Calu3 (cell line): ENCODE data around the gene ZBTB7B. TPM values are rescaled to one million over a fixed set of nuclear protein-coding genes. Genes with fewer than 3 reads are reported as not detected.

Experiments
- BruUV-seq: library from RNA; stranded (reverse); fragments of 400-500 nt; replicated peaks from 2 replicates; lab custom pipeline; 2021; lab: Mats Ljungman, UMichigan
- CTCF ChIA-PET: fragments of 300-600 bp; sonication (Branson Sonifier 250); formaldehyde crosslinking; loops from one replicate; lab custom pipeline; 2022; ENCODE audit warnings: antibody characterized with exemption; lab: Charles Lee
- DNase-seq: peaks from one replicate; pipeline ENCODE4 v3.0.0; 2022
- H3K27ac Mint-ChIP-seq: one replicate; pipeline ENCODE4 v1.8.0; 2022; ENCODE audit warnings: mixed read lengths; ENCODE audit not compliant: unreplicated experiment
- H3K27me3 Mint-ChIP-seq: one replicate; pipeline ENCODE4 v1.8.0; 2022; ENCODE audit warnings: mixed read lengths; ENCODE audit not compliant: unreplicated experiment
- H3K36me3 Mint-ChIP-seq: one replicate; pipeline ENCODE4 v1.8.0; 2022; ENCODE audit warnings: mild to moderate bottlenecking, moderate library complexity, mixed read lengths; ENCODE audit not compliant: insufficient read depth, unreplicated experiment
- H3K4me1 Mint-ChIP-seq: one replicate; pipeline ENCODE4 v1.8.0; 2022; ENCODE audit warnings: mild to moderate bottlenecking, low read depth, mixed read lengths; ENCODE audit not compliant: unreplicated experiment
- H3K4me3 Mint-ChIP-seq: one replicate; pipeline ENCODE4 v1.8.0; 2022; ENCODE audit warnings: mild to moderate bottlenecking, low read depth, moderate library complexity, mixed read lengths; ENCODE audit not compliant: unreplicated experiment
- H3K9me3 Mint-ChIP-seq: one replicate; pipeline ENCODE4 v1.8.0; 2022; ENCODE audit warnings: low read depth, mixed read lengths; ENCODE audit not compliant: unreplicated experiment
- CTCF ChIP-seq: fragments of 200-600 bp; IDR thresholded peaks from one replicate; pipeline ENCODE4 v1.8.0; 2022; ENCODE audit warnings: antibody characterized with exemption; ENCODE audit not compliant: unreplicated experiment
- intact Hi-C: fragments of 100-400 bp; cut with micrococcal nuclease; formaldehyde crosslinking; loops from one replicate; pipeline ENCODE4 v1.10.0; 2022; ENCODE audit not compliant: unreplicated experiment
- total RNA-seq: library from RNA; stranded (reverse); gene quantifications from 2 replicates; pipeline ENCODE4 v1.2.3, GENCODE V29; 2022

Gene ZBTB7B
- total RNA-seq, 1 experiment from 2014 or later = 64.7 TPM

DNA sequence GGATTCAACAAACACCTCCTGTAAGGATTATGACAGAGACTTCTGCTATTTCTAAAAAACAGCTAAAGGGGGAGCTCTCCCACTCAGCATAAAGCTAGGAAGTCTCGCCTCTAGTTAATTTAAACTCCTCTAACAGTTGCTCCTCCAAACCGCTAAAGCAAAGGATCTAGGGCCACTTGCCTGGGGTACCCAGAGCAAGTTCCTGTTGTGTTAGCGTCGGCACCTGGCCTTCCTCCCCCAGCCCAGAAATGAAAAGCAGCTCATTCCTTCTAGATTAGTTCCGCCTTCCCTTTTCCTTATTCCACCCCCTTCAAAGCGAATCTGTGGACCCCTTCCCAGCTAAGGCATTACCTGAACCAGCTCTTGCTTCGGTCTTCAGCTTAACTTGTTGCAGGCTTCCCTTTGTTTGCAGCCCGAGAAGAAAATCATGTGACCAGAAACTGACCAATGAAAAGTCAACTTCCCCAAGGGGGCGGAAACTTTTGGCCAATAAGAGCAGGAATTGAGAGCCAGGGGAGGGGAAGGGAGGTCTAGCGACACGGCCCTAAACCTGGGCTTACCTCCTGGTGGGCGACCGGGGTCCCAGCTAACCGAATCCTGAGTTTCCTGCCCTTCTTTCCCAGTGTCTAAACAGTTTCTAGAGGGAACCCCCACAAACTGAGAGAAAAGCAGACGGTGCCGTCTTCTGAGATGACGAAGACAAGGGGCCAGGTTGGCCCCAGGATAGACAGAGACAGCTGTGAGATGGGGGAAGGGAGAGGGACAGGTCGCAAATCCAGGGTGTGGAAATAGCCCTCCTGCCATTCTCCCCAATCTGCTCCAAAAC, 46.7 kb upstream of the ZBTB7B start, which contains the start of gene PBXIP1:
Gene PBXIP1, minus strand, starts transcription at position 382 of the 826 bp plus-strand sequence. CDS start 2,378 bp downstream, outside the sequence.
- CTCF ChIA-PET = interaction anchor here (0.7 to 3.0 kb wide), 14 partner anchors 12 to 399 kb away, joined by 3 to 10 read pairs (median 4); partner anchors contain the start of genes ADAM15, FLAD1 and PMVK
- Mint-ChIP-seq H3K27me3 (no peaks in the 10 kb centered on the region), H3K4me3 (peak within 1 kb of the TSS; percentile 80), H3K27ac (peak within 1 kb of the TSS; percentile 70), H3K9me3 (no peaks in the 10 kb centered on the region), H3K36me3 (peaks cover 68% of the 10 kb centered on the region), H3K4me1 (peaks cover 39% of the 10 kb centered on the region)
- peak; percentile 23 for TF ChIP-seq CTCF
- DNase-seq = peak; percentile 89
- BruUV-seq = no TSS peak
- intact Hi-C loops = no loop called here

- no TSS peak for BruUV-seq
- H3K27ac Mint-ChIP-seq = peak overlapping the region; percentile 70
- H3K4me3 Mint-ChIP-seq = peak overlapping the region; percentile 80
- no peaks in the 10 kb centered on the region for H3K27me3 Mint-ChIP-seq
- DNase-seq = no peak
- CTCF ChIA-PET = interaction anchor here (1.0 to 3.0 kb wide), 5 partner anchors 17 to 42 kb away, joined by 3 to 10 read pairs (median 5); partner anchors contain the start of gene FLAD1
- peaks cover 74% of the 10 kb centered on the region for H3K36me3 Mint-ChIP-seq
- peaks cover 40% of the 10 kb centered on the region for H3K4me1 Mint-ChIP-seq
- H3K9me3 Mint-ChIP-seq = no peaks in the 10 kb centered on the region
- intact Hi-C loops = no loop called here
- no peak for TF ChIP-seq CTCF
Observed at GRCh38 chr1:154956544-154956941, 46.1 kb upstream of the ZBTB7B start.

DNA sequence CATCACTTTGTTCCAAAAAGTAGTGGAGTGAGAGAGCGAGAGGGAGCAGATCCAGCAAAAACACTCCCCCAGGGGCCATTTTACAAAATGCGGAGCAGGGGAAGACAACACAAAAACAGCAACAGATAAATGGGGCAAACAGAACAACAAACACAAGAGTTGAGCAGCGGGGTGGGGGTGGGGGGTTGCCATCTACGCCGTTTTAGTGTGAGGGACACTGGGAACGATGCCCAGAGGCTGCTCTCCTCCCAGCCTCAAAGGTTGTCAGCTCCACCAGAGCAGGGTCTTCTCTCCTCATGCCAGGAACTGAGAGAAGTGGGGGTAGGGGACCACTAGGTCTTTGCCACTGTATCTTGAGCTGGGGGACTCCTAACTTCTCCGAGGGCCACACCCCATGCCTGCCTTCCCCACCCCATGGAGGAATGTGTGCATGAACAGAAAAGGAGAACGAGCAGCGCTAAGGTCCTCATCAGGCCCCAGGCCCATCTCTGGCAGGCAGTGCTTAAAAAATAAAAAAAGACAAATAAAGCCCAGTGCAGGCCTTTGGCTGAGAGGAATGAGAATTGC, 45.4 kb upstream of the ZBTB7B start:
- CTCF ChIA-PET = interaction anchor here (1.2 to 2.0 kb wide), 2 partner anchors 17 to 25 kb away, joined by 3 to 5 read pairs; no protein-coding TSS in a partner anchor
- Mint-ChIP-seq H3K9me3 (no peaks in the 10 kb centered on the region), H3K4me3 (peak overlapping the region; percentile 80), H3K4me1 (peaks cover 41% of the 10 kb centered on the region), H3K27ac (peak overlapping the region; percentile 70), H3K27me3 (no peaks in the 10 kb centered on the region), H3K36me3 (peaks cover 77% of the 10 kb centered on the region)
- TF ChIP-seq CTCF = no peak
- BruUV-seq = TSS peak; percentile 11
- DNase-seq = no peak
- intact Hi-C loops = no loop called here

DNA sequence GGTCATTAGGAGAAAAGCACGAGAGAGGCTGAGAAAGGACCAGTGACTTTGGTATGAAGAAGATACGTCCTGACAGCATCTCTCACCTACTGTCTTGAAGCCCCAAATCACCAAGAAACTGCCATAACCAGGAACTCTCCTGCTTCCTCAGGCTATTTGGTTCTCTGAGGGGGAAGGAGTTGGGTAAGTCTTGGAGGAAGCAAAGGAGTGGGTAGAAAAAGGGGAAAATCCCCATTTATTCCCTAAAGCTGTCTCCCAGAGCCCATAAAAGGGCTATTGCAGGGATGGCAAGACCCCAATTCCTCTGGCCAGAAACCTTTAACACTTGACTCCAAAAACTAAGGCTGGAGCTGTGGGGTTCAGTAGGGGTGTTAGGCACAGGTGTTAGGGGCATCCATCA, 44.6 kb upstream of the ZBTB7B start:
- no peak for TF ChIP-seq CTCF
- Mint-ChIP-seq H3K27ac (no peak overlapping the region), H3K4me3 (no peak overlapping the region), H3K36me3 (peaks cover 78% of the 10 kb centered on the region), H3K27me3 (no peaks in the 10 kb centered on the region), H3K9me3 (no peaks in the 10 kb centered on the region), H3K4me1 (peaks cover 48% of the 10 kb centered on the region)
- no TSS peak for BruUV-seq
- intact Hi-C loops = no loop called here
- CTCF ChIA-PET = no interaction called here
- no peak for DNase-seq
